Transverse colon (tissue), 3 donors: ENCODE measurements around the gene CENPF.

ENCODE experiments used
- POLR2A ChIP-seq: fragments of 450-650 bp; IDR thresholded peaks from one replicate; pipeline ENCODE4 v1.6.1; 2016; ENCODE audit warnings: antibody characterized with exemption, mild to moderate bottlenecking, moderate library complexity
- TF ChIP-seq, protein P1 (sequence below), 5 experiments: fragments of 200-600 bp in 3 of 5; fragments of 450-650 bp in 2 of 5; sonication (generic) in 3 of 5; IDR thresholded peaks; 1 replicate in 2 of 5; 2 replicates in 3 of 5; pipeline ENCODE4 v1.5.1; 2016 to 2017; ENCODE audit warnings: antibody characterized with exemption in 5 of 5, inconsistent platforms in 3 of 5, mild to moderate bottlenecking in 2 of 5, moderate library complexity in 1 of 5

DNA sequence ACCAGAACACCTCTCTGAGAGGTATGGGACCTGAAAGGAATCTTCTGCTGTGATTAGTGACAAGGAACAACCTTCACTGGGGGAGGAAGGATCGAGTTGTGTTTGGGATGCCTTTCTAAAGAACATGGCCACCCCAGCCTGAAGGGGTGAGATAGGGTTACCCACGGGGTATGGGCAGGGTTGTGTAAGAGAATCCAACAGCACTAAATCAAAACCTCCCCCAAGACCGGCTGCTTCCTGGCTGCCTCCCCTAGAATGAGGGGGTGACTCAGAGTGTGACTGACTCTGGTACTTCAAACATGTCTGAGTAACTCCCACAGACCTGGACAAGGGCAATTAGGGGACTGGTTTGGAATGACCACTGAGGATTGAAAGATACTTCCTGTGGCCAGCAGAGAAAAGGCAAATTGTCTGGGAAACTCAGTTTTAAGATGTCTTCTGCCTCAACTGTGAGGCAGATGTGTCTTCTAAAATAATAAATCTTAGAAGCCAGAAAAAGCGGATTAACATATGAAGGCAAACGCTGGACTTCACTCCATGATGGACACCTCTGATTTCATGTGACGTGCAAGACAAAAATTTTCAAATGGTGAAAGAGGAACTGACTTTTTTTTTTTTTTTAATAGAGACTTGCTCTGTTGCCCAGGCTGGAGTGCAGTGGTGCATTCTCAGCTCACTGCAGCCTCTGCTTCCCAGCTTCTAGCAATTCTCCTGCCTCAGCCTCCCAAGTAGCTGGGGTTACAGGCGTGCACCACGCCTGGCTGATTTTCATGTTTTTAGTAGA lies 44.9 kb upstream of the CENPF start:
- TF ChIP-seq, protein P1, sequence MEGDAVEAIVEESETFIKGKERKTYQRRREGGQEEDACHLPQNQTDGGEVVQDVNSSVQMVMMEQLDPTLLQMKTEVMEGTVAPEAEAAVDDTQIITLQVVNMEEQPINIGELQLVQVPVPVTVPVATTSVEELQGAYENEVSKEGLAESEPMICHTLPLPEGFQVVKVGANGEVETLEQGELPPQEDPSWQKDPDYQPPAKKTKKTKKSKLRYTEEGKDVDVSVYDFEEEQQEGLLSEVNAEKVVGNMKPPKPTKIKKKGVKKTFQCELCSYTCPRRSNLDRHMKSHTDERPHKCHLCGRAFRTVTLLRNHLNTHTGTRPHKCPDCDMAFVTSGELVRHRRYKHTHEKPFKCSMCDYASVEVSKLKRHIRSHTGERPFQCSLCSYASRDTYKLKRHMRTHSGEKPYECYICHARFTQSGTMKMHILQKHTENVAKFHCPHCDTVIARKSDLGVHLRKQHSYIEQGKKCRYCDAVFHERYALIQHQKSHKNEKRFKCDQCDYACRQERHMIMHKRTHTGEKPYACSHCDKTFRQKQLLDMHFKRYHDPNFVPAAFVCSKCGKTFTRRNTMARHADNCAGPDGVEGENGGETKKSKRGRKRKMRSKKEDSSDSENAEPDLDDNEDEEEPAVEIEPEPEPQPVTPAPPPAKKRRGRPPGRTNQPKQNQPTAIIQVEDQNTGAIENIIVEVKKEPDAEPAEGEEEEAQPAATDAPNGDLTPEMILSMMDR (IDR thresholded peaks at IDR 0.05): no peak
- no peak for TF ChIP-seq POLR2A
